K562 (cell line): Measurements from ENCODE around the gene LMNTD2. TPM values are rescaled to one million over a fixed set of nuclear protein-coding genes. Genes with fewer than 3 reads are reported as not detected.

ENCODE experiments used
- BHLHE40 ChIP-seq: IDR thresholded peaks from 2 replicates; pipeline ENCODE4 v1.6.1; 2011; ENCODE audit warnings: low read length, improper control_type of control experiment
- CHD7 ChIP-seq: fragments of 200-600 bp; sonication (generic); IDR thresholded peaks from one replicate; pipeline ENCODE4 v1.6.1; 2012; ENCODE audit warnings: mild to moderate bottlenecking, low read depth, low read length, inconsistent platforms
- KLF13 ChIP-seq: fragments of 450-650 bp; IDR thresholded peaks from 2 replicates; pipeline ENCODE4 v1.6.1; 2016; ENCODE audit warnings: missing genetic modification characterization, low read depth, mild to moderate bottlenecking, missing compliant biosample characterization, moderate library complexity, borderline replicate concordance
- POLR2G ChIP-seq: fragments of 200-400 bp; formaldehyde crosslinking; IDR thresholded peaks from 2 replicates; pipeline ENCODE4 v1.6.1; 2017; ENCODE audit warnings: low read depth, mild to moderate bottlenecking, antibody characterized with exemption, low read length, moderate library complexity
- ZFX ChIP-seq: sonication (generic); formaldehyde crosslinking; IDR thresholded peaks from 2 replicates; pipeline ENCODE4 v1.8.0; 2022; ENCODE audit warnings: mild to moderate bottlenecking, missing genetic modification reagents, moderate library complexity
- ZNF511 ChIP-seq: sonication (generic); formaldehyde crosslinking; IDR thresholded peaks from 2 replicates; pipeline ENCODE4 v1.8.0; 2022; ENCODE audit warnings: mild to moderate bottlenecking, missing genetic modification reagents
- ZNF79 ChIP-seq: fragments of 250-450 bp; sonication (Bioruptor Pico); IDR thresholded peaks from 2 replicates; pipeline ENCODE4 v1.4.0; 2020; ENCODE audit warnings: low read depth, mild to moderate bottlenecking, moderate library complexity
- polyA plus RNA-seq, 8 experiments: library from polyadenylated mRNA; depleted of rRNA in 4 of 8; stranded (reverse) in 5 of 8; unstranded in 3 of 8; fragments of >200 nt; fragmentation: Nextera tagmentation in 2 of 8; fragmentation: Illumina TruSeq in 1 of 8; extraction: Ambion mirVana in 2 of 8; extraction: Trizol in 1 of 8; gene quantifications; 2 replicates each; pipeline versions ENCODE4 v1.2.1 to v1.2.3, GENCODE V29; 2011 to 2014; ENCODE audit warnings: inconsistent platforms in 1 of 8, missing spikeins in 1 of 8
- total RNA-seq, 7 experiments: library from RNA; depleted of rRNA in 6 of 7; stranded (reverse); fragments of >200 nt in 6 of 7; fragmentation: Illumina TruSeq in 2 of 7; extraction: Trizol in 2 of 7; gene quantifications; 2 replicates each; pipeline versions ENCODE4 v1.2.1 to v1.2.3, GENCODE V29; 2011 to 2021; ENCODE audit warnings: low replicate concordance in 1 of 7
- TF ChIP-seq, protein P1 (sequence below): fragments of 250-450 bp; sonication (Bioruptor Pico); IDR thresholded peaks from 2 replicates; pipeline ENCODE4 v1.8.0; 2021; ENCODE audit warnings: mild to moderate bottlenecking, moderate library complexity
- TF ChIP-seq, protein P2 (sequence below): fragments of 250-450 bp; sonication (Bioruptor Pico); IDR thresholded peaks from 2 replicates; pipeline ENCODE4 v1.4.0; 2020; ENCODE audit warnings: mild to moderate bottlenecking, moderate library complexity, borderline replicate concordance

The LMNTD2 gene
- total and polyA plus RNA-seq, 9 of the 15 experiments (the other 6 are each of a cell fraction or from before 2014, with no cell fraction given), result 0.48 to 4.2 (median 1.5) TPM; not detected in 3

- no peak for TF ChIP-seq ZFX (CRISPR knock-in tag)
- TF ChIP-seq BHLHE40, result no peak
- TF ChIP-seq ZNF511 (CRISPR knock-in tag), result 0 out of 2 replicates have a peak, but pooled peaks have one; percentile 25
- no peak for TF ChIP-seq ZNF79 (CRISPR knock-in tag)
- no peak for TF ChIP-seq KLF13 (tag)
- TF ChIP-seq POLR2G, result peak; percentile 58; the same call in 1 of the 2 replicates
- TF ChIP-seq CHD7, result no peak
- TF ChIP-seq, protein P1, sequence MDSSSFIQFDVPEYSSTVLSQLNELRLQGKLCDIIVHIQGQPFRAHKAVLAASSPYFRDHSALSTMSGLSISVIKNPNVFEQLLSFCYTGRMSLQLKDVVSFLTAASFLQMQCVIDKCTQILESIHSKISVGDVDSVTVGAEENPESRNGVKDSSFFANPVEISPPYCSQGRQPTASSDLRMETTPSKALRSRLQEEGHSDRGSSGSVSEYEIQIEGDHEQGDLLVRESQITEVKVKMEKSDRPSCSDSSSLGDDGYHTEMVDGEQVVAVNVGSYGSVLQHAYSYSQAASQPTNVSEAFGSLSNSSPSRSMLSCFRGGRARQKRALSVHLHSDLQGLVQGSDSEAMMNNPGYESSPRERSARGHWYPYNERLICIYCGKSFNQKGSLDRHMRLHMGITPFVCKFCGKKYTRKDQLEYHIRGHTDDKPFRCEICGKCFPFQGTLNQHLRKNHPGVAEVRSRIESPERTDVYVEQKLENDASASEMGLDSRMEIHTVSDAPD, result no peak
- TF ChIP-seq, protein P2, sequence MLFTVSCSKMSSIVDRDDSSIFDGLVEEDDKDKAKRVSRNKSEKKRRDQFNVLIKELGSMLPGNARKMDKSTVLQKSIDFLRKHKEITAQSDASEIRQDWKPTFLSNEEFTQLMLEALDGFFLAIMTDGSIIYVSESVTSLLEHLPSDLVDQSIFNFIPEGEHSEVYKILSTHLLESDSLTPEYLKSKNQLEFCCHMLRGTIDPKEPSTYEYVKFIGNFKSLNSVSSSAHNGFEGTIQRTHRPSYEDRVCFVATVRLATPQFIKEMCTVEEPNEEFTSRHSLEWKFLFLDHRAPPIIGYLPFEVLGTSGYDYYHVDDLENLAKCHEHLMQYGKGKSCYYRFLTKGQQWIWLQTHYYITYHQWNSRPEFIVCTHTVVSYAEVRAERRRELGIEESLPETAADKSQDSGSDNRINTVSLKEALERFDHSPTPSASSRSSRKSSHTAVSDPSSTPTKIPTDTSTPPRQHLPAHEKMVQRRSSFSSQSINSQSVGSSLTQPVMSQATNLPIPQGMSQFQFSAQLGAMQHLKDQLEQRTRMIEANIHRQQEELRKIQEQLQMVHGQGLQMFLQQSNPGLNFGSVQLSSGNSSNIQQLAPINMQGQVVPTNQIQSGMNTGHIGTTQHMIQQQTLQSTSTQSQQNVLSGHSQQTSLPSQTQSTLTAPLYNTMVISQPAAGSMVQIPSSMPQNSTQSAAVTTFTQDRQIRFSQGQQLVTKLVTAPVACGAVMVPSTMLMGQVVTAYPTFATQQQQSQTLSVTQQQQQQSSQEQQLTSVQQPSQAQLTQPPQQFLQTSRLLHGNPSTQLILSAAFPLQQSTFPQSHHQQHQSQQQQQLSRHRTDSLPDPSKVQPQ, result no peak
These were observed 25.9 kb downstream of the LMNTD2 start (continued) for GRCh38 chr11:534396-535209.
